Renal cortical epithelial cell (primary cell): ENCODE measurements around the gene CALCR. TPM values are rescaled to one million over a fixed set of nuclear protein-coding genes. Genes with fewer than 3 reads are reported as not detected.
A peak's percentile ranks its signal among the peaks of the same experiment; 100 is the strongest.

Experiments
- DNase-seq: peaks from one replicate; pipeline ENCODE4 v3.0.0-alpha.2; 2011; ENCODE audit warnings: low read depth
- total RNA-seq: library from RNA; depleted of rRNA; stranded (reverse); fragments of >200 nt; gene quantifications from 2 replicates; pipeline ENCODE4 v1.2.3, GENCODE V29; 2014

Gene CALCR
- total RNA-seq, 1 donor from 2014 or later, result 2.8 TPM

DNA sequence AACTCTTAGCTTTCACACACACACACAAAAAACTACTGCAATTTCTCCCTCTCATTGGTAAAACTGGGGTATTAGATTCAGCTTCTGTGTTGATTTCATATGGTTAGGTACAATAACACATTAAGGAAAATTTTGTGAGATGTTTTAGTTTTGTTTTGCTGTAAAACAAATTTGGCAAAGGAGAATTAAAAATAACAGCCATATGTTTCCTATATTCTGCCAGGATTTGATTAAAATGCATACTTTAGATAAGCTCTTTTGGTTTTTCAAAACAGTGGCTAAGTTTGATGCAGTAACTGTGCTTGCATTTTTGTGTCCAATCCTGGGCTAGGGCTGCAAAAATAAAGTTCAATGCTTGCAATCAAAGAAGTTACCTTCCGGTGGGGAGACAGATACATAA is 126.3 kb downstream of the CALCR start:
- no peak for DNase-seq

DNA sequence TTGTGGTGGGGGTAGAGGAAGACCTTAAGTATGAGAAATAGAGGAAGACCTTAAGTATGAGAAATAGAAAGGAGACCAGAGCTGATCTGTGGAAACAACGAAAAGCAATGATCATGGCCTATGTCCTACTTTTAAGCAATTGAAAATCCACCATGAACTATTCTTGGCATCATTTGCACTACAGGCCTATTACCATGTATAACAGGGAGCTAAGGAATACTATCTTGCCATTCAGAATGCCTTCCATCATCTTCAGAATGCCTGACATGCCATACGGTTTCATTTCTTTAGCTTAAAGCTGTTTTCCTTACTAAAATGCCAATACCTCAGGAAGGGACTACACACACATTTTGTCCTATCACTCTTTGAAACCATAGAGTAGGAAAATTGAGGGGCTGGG is 127.0 kb downstream of the CALCR start:
- DNase-seq, result no peak

GRCh38 chr7:93442478-93443224 is 131.9 kb downstream of the CALCR start:
- peak; percentile 20 for DNase-seq

GRCh38 chr7:93435791-93436190 is 138.7 kb downstream of the CALCR start:
- DNase-seq, result no peak

- DNase-seq, result no peak
Observed at GRCh38 chr7:93432130-93432529, 142.4 kb downstream of the CALCR start.

- no peak for DNase-seq
Observed at GRCh38 chr7:93430917-93431588, 143.5 kb downstream of the CALCR start.

DNA sequence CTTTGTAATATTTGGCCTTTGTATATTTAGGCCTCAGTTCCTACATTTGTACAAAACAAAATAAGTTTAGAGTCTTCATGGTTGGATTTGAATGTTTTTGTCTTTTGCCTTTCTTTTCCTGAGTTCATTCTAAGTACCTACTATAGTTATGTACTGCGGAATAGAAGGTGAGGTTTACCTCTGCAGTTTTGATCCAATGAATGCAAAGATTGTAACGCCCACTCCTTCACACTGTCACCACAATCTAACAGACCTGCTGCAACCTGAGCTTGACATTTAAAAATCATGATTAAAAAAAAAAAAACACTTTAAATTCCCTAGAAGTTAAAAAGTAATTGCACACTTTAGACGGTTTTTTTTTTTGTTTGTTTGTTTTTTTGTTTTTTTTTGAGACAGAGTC is 145.0 kb downstream of the CALCR start:
- DNase-seq, result no peak

GRCh38 chr7:93427107-93427506 is 147.4 kb downstream of the CALCR start:
- DNase-seq, result no peak

DNA sequence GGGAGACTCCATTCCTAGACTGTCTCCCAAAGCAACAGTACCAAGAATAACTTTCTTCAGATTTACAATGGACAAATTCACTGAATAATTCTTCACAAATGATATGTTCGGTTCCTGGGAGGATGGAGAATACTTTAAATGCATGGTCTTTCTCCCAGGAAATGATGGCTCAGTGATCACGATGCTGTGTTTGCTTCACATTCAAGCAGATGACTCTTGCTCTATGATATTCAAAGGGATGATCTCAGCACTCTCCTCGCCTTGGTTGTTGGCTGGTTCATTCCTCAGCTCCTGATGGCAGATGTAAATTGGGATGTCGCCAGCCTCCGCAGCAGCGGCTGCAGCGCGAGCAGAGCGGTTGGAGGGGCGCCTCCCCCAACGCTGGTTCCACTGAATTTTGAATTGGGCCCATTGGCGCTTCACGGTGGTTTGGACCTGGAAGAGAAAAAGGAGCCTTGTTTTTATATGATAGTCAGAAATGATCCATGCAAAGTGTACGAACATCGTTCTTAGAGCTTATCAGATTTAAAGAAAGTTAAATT is 148.3 kb downstream of the CALCR start:
- DNase-seq, result no peak

DNA sequence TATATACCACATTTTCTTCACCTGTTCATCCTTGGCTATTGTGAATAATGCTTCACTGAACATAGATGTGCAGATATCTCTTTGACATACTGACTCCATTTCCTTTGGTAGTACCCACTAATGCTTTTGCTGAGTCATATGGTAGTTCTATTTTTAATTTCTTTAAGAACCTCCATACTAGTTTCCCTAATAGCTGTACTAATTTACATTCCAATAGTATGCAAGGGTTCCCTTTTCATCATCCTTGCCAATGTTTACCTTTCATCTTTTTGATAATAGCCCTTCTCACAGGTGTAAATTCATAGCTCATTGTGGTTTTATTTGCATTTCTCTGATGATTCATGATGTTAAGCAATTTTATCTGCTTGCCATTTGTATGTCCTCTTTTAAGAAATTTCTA is 159.9 kb downstream of the CALCR start:
- DNase-seq, result peak; percentile 11

DNA sequence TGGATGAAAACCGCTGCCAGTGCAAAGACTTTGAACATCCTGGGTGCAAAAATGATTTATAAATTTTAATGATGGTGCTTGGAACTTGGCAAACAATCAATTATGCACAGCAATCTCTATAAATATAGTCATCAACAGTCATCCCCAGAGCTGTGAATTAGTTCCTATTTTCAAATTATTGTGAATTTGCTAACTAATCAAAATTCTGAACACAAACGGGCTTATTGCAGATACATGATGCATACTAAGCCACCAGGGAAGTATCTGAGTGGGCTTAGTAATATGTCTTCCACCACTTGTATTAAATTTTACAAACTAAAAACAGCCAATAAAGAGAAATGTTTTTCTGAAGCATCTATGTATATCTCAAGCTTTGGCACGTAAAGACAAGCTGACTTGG is 165.2 kb downstream of the CALCR start:
- DNase-seq, result no peak

DNA sequence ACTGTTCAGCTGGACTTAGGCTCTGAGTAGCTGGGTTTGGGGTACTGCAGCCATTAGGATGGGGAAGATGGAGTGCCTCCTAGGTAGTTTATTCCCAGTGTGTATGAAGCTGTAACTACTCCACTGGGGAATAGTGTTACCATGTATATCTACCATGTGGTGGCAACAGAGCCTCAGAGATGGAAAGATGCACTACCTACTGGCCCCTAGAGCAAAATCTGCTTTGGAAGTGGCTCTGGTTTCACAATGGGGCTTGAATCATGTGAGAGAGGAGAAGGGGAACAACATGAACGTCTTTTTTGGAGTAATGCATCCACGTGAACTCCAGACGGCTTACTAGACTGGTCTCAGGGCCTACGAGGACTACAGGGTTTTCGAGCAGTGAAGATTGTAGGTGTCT is 167.3 kb downstream of the CALCR start:
- DNase-seq, result no peak

GRCh38 chr7:93402944-93403343 is 171.6 kb downstream of the CALCR start:
- DNase-seq, result no peak

DNA sequence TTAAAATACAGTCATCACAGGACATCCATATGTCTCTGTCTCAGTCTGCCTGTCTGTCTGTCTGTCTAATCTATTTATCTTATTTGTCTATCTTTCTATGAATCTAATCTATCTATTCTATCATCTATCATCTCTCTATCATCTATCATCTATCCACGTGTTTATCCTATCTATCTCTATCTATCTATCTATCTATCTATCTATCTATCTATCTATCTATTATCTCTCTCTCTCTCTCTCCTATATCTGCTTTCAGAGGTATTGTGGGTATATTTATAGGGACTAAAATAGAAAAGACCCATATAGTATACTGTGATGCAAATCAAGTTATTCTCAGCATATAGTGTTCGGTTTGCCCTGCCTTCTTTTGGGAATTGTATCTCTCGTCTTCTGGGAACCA is 174.9 kb downstream of the CALCR start:
- DNase-seq, result no peak

- no peak for DNase-seq
Observed at GRCh38 chr7:93392984-93393383, 181.5 kb downstream of the CALCR start.

DNA sequence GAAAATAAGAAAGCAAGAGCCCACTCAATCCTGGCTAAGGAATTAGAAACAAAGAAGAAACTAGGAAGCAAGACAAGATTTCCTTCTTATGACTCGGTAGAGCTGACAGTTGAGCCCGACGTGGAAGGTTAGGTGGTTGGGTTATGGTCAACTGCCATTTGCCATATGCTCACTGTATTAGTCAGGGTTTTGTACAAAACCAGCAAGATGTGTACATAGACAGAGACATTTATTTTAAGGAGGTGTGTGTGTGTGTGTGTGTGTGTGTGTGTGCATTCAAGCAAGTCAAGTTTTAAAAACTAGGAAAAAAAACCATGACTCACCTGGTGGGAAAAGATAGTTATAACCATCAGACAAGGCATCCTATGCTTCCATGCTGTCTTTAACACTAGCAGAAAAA is 183.9 kb downstream of the CALCR start:
- DNase-seq, result no peak

- no peak for DNase-seq
Observed at GRCh38 chr7:93382362-93382761, 192.2 kb downstream of the CALCR start.

- DNase-seq, result no peak
Observed at GRCh38 chr7:93378131-93378760, 196.3 kb downstream of the CALCR start.

DNA sequence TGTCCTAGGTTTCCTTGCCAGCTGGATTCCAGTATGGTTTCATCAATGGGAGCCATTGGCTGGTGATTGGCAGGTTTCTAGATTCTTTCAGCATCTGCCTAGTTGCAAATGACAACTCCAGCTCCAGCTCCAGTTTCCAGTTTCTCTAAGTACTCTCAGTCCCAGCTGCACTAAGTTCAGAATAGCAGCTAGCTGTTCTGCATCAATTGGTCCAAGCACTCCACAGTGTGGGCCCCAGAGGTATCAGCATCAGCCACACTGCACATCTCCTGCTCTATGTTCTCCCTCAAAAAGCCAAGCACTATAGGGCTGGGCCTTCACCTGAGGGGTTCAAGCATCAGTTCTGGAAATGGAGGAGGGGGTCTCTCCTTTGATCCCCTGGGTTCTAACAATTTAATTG is 198.9 kb downstream of the CALCR start:
- no peak for DNase-seq
